CD4-positive, alpha-beta T cell treated with Interleukin-15 for 4 hours (primary cell): ENCODE measurements around the gene CEL.
"Not testable (repeated sequence)": the region's sequence is repeated elsewhere in the genome, so short reads cannot be mapped to it uniquely, and the experiment has no call there.

Source experiments
- DNase-seq: peaks from one replicate; pipeline ENCODE4 v3.0.0-alpha.2; 2020; ENCODE audit warnings: low spot score

Gene CEL

DNA sequence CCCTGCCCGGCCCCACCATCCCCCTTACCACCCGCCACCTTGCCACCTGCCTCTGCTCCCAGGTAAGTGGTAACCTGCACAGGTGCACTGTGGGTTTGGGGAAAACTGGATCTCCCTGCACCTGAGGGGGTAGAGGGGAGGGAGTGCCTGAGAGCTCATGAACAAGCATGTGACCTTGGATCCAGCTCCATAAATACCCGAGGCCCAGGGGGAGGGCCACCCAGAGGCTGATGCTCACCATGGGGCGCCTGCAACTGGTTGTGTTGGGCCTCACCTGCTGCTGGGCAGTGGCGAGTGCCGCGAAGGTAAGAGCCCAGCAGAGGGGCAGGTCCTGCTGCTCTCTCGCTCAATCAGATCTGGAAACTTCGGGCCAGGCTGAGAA lies at the start of gene CEL:
TSS of gene CEL (plus strand) at position 218 of the 382 bp plus-strand sequence. CDS start at position 240, 22 bp downstream.
- DNase-seq, result not testable (repeated sequence)

DNA sequence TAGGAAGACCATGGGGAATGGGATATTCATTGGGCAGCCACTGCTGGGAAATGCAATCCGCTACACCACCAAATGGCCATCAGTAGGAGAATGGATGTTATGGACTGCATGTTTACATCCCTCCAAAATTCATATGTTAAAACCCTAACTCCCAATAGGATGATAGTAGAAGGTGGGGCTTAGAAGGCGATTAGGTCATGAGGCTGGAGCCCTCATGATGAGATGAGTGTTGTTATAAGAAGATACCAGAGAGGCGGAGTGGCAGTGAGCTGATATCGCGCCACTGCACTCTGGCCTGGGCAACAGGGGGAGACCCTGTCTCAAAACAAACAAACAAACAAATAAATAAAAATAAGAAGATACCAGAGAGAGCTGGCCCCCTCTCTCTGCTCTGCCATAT lies 47.1 kb upstream of the CEL start:
- DNase-seq, result no peak

DNA sequence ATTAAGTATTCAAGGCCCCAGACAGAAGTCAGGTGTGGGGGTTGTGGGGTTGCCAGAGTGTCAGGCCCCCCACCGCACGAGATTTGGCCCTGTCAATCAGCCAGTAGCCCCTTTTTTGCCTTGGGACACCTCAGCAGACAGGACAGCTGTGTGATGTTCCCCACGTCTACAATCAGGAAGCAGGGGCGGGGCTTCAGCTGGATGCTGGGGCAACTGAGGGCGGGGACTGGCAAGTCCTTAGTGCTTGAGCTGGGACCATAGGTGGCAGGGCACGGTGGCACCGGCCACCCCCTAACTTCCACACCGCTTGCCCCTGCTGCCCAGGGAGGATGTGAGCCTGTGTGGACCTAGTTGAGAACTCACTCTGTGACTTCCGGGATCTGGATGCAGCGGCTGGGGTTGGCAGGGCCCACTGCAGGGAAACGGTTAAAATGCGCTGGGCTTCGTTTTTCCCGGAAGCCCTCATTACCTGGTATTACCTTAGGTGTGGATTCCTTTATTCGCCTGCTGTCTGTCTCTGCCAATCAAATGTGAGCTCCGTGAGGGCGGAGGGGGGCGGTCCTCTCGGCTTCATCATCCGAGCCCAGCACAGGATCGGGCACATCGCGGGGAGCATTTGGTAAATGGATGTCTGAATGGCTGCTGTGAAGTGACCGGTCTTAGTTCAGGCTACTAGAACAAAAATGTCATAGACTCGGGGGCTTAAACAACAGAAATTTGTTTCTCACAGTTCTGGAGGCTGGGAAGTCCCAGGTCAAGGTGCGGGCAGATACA lies 38.5 kb upstream of the CEL start:
- peak; percentile 22 for DNase-seq

DNA sequence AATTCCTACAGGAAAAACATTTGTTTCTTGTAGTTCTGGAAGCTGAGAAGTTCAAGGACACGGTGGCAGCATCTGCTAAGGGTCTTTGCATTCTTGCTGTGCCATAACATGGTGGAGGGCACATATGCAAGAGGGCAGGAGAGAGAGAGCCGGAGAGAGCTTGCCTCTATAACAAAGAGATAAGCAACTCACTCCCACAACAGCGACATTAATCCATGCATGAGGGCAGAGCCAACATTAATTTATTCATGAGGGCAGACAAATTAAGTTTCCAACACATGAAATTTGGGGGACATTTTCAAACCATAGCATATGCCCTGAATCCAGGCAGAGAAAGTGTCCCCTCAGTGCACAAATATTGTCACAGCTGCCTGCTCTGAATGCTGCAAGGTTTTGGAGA lies 35.4 kb upstream of the CEL start:
- DNase-seq, result no peak

DNA sequence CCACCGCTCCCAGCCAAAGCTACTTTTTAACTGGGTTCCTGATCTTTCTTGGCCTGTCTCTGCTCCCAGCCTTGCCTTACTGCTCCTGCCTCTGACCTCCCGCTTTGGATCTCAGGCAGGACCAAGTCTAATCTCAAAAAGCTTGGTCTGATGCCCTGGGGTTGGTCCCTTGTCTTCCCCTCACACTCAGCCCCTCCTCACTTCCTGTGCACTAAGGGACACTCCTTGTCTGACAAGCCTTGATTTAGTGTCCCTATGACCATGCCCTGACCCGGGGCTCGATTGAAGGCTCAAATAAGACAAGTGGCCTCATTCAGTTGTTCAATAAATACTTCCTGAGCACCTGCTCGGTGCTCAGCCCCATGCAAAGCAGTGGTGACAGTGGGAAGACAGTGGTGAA lies 34.6 kb upstream of the CEL start:
- no peak for DNase-seq

DNA sequence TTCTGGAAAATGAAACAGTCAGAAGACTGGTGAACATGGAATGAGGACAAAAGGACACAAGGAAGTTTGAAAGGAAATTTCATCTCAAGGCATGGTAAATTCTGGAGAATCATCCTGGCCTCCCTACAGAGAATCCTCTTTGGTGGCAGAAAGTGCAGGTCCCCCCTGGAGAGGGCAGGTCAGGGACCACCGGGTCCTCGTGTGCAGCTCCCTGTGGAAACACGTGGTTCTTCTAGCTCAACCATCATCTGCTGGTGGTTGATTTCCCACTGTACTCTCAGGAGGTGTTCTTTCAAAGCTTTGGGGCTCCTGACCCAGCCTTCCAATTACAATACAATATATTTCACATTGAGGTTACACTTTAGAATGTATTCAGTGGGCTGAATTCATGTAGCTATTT lies 33.6 kb upstream of the CEL start:
- no peak for DNase-seq

DNA sequence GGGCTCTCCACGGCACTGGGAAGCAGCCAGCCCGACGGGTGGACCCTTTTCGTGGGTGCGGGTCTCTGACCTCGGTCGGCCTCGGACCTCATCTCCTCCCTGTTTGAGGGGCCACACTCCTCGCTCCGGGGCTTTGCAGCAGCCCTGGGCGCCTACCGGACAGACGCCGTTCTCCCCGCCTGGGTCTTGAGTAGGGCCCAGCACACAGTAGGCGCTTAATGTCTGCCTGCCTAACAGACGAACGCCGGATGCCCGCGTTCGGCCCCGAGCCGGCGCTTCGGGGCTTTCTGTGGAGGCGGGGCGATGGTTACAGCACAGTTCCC lies 31.8 kb upstream of the CEL start:
- DNase-seq, result no peak

DNA sequence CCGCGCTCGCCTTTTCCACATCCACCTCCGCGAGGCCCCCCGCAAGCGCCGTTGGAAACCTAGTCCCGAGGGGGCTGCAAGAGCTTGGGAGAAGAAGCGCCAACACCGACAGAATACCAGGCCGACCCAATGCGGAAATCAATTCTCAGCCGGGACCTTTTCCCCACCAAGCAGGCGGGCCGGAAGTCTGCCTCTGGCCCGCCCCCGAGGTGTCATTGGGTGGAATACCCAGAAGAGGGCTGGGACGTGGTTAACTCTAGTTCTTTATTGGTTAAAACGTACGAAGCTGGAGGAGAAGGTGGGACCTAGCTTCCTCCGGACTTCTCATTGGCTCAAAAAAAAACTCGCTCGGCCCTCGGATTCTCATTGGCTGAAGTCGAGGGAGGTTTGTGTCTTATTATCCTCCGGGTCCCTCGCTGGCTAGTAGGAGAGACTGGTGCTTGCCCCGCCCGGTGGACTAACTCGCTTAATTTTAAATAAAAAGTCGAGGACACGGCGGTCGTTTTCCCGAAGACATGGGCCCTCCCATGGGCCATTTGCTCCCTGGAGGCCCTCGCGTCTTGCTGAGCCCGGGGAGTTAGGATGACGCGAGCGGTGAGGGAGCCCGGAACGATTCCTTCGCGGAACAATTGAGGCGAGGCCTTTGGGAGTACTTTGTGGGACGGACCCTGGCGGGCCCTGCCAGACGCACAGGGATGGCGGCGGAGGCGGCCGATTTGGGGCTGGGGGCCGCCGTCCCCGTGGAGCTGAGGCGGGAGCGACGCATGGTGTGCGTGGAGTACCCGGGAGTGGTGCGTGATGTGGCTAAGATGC lies 31.3 kb upstream of the CEL start, which contains the start of gene GTF3C5:
TSS of gene GTF3C5 (plus strand) at position 681 of the 813 bp plus-strand sequence. CDS start at position 696, 15 bp downstream.
- peak; percentile 96 for DNase-seq

DNA sequence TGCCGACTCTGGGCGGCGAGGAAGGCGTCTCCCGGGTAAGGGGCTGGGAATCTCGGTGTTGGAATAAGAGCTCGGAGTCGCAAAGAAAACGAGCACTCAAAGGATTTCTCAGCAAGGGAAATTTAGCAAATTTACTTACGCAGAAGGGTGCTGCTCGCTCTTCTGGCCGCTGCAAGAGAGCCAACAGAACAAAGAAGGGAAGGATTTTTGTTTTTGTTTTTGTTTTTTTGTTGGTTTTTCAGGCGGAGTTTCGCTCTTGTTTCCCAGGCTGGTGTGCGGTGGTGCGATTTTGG lies 30.7 kb upstream of the CEL start:
- no peak for DNase-seq

DNA sequence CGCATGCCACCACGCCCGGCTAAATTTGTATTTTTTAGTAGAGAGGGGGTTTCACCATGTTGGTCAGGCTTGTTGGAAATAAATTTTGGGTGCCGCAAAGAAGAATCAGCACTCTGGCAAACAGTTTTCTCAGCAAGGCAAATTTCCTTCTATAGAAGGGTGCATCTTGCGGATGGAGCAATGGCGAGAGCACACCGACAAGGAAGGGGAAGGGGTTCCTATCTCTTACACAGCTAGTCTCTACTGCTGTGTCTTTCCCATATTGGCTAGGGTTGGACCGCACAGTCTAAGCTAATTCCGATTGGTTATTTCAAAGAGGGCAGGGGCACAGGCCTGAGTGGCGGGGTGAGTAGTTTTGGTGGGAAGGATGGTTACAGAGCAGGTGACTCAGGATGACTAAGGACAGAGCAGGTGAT lies 30.3 kb upstream of the CEL start:
- DNase-seq, result no peak

DNA sequence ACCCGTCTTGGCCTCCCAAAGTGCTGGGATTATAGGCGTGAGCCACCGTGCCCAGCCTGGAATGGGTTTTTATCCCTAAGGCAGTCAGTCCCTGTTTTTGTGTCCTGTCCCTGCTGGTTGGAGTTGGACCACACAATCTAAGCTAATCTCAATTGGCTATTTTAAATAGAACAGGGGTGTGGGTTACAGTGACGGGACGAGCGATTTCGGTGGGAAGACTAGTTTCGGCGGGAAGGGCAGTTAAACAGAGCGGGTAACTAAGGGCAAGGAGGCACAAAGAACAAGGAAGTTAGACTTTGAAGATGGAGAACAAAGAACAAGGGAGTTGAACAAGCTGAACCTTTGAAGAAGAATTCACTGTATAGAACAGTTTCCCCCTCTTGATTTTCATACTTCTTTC lies 29.6 kb upstream of the CEL start:
- DNase-seq, result no peak

DNA sequence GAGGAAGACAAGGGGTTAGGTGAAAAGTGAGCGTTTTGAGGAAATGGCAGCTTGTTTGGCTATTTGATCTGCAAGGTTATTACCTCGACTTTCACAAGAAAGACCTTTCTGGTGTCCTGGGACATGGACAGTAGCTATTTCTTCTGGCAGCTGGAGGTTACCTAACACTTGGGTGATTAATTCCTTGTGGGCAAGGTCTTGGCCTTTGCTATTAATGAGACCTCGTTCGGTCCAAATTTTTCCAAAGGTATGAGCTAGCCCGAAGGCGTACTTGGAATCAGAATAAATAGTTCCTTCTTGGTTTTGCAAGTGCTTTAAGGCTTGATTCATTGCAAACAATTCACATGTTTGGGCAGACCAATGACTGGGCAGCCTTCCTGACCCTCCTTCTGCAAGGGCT lies 26.1 kb upstream of the CEL start:
- no peak for DNase-seq

DNA sequence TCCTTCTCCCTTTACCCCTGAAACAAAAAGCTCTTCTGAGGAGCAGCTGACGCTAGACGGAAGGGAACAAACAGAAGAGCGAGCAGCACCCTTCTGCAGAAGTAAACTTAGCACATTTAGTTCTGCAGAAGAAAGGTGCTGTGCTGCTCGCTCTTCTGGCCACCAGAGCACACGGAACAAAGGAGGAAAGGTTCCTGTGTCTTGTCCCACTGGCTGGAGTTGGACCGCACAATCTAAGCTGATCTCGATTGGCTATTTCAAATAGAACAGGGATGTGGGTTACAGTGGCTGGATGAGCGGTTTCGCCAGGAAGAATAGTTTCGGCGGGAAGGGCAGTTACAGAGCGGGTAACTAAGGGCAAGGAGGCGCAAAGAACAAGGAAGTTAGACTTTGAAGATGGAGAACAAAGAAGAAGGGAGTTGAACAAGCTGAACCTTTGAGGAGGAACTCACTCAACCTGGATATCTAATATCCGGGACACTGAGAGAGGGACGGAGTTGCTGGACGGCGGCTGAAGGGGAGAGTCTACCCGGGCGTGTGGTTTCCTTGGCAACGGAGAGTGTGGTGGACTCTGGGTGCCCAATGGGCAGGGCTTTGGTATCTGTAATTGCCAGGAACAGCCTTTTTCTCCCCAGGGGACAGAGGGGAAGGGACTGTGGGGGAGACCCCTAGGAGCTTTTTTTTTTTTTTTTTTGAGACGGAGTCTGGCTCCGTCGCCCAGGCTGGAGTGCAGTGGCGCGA lies 23.8 kb upstream of the CEL start:
- DNase-seq, result no peak

DNA sequence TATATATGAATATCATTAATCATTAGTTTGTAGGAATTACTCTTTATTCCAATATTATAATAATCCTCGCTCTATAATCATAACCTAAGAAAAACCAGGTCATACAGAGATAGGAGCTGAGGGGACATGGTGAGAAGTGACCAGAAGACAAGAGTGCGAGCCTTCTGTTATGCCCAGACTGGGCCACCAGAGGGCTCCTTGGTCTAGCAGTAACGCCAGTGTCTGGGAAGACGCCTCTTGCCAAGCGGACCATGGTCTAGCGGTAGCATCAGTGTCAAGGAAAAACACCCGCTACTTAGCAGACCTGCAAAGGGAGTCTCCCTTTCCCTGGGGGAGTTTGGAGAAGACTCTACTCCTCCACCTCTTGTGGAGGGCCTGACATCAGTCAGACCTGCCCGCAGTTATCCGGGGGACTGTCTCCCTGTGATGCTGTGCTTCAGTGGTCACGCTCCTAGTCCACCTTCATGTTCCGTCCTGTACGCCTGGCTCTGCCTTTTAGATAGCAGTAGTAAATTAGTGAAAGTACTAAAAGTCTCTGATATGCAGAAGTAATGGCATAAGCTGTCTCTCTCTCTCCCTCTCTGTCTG lies 20.8 kb upstream of the CEL start:
- DNase-seq, result peak; percentile 46

DNA sequence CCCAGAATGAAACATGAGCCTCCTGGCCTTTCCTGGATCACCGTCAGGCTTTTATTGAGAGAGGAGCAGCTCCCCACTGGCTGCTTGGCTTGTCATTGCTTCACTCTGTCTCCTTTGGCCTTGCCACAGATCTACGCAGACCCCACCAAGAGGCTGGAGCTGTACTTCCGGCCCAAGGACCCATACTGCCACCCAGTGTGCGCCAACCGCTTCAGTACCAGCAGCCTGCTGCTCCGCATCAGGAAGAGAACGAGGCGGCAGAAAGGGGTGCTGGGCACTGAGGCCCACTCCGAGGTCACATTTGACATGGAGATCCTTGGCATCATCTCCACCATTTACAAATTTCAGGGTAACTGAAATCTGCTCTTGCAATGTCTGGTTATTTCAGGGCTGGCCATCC lies 19.8 kb upstream of the CEL start:
- no peak for DNase-seq

DNA sequence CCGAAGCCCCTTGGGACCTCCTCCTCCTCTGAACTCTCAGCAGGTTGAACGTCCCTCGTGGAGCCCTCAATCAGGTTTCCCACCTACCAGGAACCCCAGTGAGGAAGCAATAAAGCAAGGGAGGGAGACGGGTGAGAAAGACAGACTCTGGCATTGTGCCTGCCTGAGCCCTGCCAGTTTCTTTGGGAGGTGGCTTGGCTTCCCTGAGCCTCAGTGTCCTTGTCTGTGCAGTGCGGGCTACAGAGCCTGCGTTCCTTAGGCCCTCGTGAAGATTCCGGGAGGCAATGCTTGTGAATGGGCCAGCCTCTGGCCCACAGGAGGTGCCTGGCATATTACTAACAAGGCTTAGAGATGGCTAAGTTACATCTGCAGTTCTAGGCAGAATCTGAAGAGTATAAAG lies 19.1 kb upstream of the CEL start:
- DNase-seq, result no peak

DNA sequence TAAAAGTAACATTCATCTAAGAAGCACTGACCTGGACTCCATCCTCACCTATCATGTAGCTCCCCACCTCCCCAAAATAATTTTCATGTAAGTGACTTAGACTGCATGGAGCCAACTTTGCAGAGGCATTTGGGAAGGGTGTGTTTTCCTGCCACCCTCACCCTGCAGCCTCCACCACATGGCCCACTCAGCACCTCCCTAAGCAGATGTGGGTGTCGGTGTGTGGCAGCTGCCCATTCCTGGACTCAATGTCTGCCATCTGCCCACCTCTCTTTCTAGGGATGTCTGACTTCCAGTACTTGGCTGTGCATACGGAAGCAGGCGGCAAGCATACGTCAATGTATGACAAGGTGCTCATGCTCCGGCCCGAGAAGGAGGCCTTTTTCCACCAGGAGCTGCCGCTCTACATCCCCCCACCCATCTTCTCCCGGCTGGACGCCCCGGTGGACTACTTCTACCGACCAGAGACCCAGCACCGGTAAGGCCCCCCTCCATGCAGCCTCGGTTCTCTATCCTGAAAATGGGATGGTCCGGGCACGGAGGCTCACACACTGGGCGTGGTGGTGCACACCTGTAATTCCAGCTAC lies 18.2 kb upstream of the CEL start:
- no peak for DNase-seq

DNA sequence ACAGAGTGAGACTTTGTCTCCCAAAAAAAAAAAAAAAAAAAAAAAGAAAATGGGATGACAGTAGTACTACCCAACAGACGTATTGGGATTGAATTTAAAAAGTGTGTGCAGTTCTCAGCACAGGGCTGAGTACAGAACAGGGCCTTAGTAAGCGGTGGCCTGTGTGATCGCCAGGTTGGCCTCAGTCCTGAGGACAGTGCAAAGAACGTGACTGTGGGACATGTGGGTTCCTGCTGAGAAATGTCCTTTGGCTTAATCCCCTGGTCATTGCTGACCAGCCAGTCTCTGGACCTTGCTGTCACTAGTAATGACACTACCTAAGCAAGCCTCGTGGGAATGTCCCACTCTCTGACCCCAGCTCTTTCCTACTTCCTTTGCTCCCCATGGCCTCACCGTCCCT lies 17.7 kb upstream of the CEL start:
- no peak for DNase-seq

DNA sequence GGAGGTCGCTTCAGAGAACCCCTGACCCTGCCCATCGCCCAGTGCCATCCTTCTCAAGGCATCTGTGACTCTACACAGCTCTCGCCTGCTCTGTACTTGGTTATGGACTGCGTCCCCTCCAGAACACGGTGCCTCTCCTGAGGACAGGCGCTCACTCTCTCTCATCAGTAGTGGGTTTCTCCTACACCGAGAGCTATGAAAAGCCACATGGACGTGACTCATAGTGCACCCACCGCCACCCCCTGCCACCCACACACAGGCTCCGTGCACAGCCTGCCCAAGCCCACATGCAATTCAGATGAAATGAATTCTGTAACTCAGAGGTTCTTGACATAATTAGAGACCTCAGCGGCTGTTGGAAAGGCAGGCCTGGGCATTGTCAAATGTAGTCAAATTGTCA lies 17.1 kb upstream of the CEL start:
- DNase-seq, result no peak

DNA sequence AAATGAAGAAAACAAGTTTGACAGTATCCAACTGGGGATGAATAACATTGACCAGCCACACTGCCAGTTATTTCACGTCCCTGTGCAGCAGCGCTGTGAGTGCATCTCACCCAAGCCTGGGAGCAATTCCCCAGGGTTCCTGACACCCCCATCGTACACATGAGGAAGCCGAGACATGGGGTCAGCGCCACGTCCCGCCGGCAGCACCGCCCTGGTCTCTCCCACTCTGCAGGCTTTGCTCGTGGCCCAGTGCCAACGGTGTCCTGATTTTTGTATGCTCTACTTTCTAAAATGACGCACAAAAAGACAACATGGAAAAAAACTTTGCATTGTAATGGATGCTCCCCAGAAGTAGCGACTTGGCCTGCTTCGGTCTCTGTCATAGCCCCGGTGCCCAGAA lies 16.6 kb upstream of the CEL start:
- no peak for DNase-seq

DNA sequence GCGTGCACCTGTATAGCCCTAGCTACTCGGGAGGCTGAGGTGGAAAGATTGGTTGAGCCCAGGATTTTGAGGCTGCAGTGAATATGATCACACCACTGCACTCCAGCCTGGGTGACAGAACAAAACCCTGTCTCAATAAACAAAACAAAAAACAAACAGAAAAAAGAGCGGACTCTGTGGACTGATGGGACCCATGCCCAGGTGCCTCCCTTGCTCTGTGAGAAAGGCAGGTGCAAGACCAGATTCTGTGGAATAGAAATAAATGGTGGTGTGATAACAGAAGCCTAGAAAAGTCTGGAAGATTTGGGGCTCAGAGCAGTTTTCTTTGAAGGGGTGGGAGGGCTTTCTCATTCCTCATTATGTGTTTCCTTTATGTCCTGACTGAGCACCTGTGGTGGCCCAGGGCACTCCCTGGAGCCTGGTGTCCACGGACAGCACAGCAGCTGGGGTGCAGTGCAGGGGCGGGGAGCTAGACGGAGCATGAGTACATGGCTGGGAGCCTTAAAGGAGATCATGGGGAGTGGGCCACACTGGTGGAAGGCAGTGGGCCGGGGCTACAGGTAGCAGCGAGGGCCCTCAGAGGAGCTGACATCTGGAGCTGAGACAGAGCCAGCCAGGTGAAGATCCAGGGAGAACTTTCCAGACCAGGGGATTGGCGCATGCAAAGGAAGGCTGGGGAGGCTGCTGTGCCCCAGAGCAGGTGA lies 15.4 kb upstream of the CEL start:
- no peak for DNase-seq

DNA sequence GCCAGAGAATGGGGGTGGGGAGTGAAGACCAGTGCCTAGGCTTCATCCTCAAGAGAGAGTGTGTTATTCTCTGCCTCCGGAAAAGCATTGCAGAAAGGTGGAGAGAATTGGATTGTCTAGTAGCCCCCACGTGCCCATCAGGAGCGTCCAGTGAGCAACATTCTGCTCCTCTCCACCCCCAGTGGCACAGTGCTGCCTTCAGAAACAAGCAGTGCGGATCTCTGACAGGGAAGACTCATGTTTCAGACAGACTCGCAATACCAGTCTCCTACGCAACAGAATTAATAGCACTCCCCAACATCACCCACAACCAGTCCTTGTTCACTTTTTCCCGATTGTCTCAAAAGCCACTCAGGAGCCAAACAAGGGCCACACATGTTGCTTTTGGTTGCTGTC lies 14.9 kb upstream of the CEL start:
- no peak for DNase-seq
